Epidermal melanocyte (primary cell): ENCODE data around the gene HNRNPK.

ENCODE experiments used
- DNase-seq: peaks from one replicate; pipeline ENCODE4 v3.0.0; 2011; ENCODE audit warnings: low spot score; ENCODE audit not compliant: insufficient read length

Gene HNRNPK

GRCh38 chr9:83934569-83935275, 45.3 kb downstream of the HNRNPK start:
- no peak for DNase-seq

- DNase-seq: no peak
Observed at GRCh38 chr9:83933790-83934189, 46.2 kb downstream of the HNRNPK start.

GRCh38 chr9:83932851-83933250, 47.2 kb downstream of the HNRNPK start:
- DNase-seq: no peak

GRCh38 chr9:83932011-83932410, 48.0 kb downstream of the HNRNPK start:
- no peak for DNase-seq

- DNase-seq: no peak
Observed at GRCh38 chr9:83930881-83931280, 49.1 kb downstream of the HNRNPK start.

- DNase-seq: no peak
Observed at GRCh38 chr9:83927591-83927990, 52.4 kb downstream of the HNRNPK start.

GRCh38 chr9:83920927-83921707, 58.9 kb downstream of the HNRNPK start, which contains the start of gene KIF27:
Gene KIF27, minus strand, starts transcription at chr9:83921432. Its CDS starts 5,841 bp downstream, at chr9:83915591.
- peak; percentile 84 for DNase-seq

GRCh38 chr9:83920469-83920926, 59.5 kb downstream of the HNRNPK start:
- DNase-seq: no peak

GRCh38 chr9:83919111-83919510, 60.9 kb downstream of the HNRNPK start:
- DNase-seq: no peak
